Jurkat, Clone E6-1 (cell line): ENCODE results near the gene XRCC6.
"Not testable (repeated sequence)": the region's sequence is repeated elsewhere in the genome, so short reads cannot be mapped to it uniquely, and the experiment has no call there.

ENCODE experiments used
- DNase-seq: peaks from one replicate; pipeline ENCODE4 v3.0.0-alpha.2; 2011; ENCODE audit warnings: low read depth, low spot score
- H3K4me3 ChIP-seq: 2 replicates; pipeline ENCODE4 v1.5.1; 2011; ENCODE audit warnings: mild to moderate bottlenecking, low read length, control low read depth, moderate library complexity

Gene XRCC6

GRCh38 chr22:41596776-41597634, 24.1 kb upstream of the XRCC6 start:
- no peak overlapping the region for H3K4me3 ChIP-seq
- DNase-seq = no peak

GRCh38 chr22:41597635-41597953, 23.5 kb upstream of the XRCC6 start:
- no peak overlapping the region for H3K4me3 ChIP-seq
- no peak for DNase-seq

GRCh38 chr22:41598081-41598480, 23.0 kb upstream of the XRCC6 start:
- DNase-seq = no peak
- no peak overlapping the region for H3K4me3 ChIP-seq

- no peak for DNase-seq
- H3K4me3 ChIP-seq = no peak overlapping the region
Observed at GRCh38 chr22:41598891-41599635, 22.0 kb upstream of the XRCC6 start.

GRCh38 chr22:41600976-41601375, 20.1 kb upstream of the XRCC6 start:
- no peak overlapping the region for H3K4me3 ChIP-seq
- no peak for DNase-seq

- peak; percentile 91 for DNase-seq
- H3K4me3 ChIP-seq = no peak overlapping the region
Observed at GRCh38 chr22:41603873-41604332, 17.2 kb upstream of the XRCC6 start.

- no peak overlapping the region for H3K4me3 ChIP-seq
- no peak for DNase-seq
Observed at GRCh38 chr22:41608386-41608785, 12.7 kb upstream of the XRCC6 start.

- H3K4me3 ChIP-seq = no peak overlapping the region
- no peak for DNase-seq
Observed at GRCh38 chr22:41612603-41613306, 8.3 kb upstream of the XRCC6 start.

- no peak overlapping the region for H3K4me3 ChIP-seq
- DNase-seq = no peak
Observed at GRCh38 chr22:41613456-41613855, 7.6 kb upstream of the XRCC6 start.

GRCh38 chr22:41619979-41620588, 1.0 kb upstream of the XRCC6 start:
- H3K4me3 ChIP-seq = peak overlapping the region; percentile 96
- peak; percentile 11 for DNase-seq

- no peak for DNase-seq
Observed at GRCh38 chr22:41620589-41621098, 451 bp upstream of the XRCC6 start, which contains the start of gene DESI1. Gene DESI1, minus strand, starts transcription at chr22:41621043. Its CDS starts 204 bp downstream, at chr22:41620839.

GRCh38 chr22:41621911-41622179, 750 bp downstream of the XRCC6 start:
- DNase-seq = no peak
- peak overlapping the region; percentile 96 for H3K4me3 ChIP-seq

More at GRCh38 chr22:41620589-41621098, 451 bp upstream of the XRCC6 start, which contains the start of gene DESI1:
- H3K4me3 ChIP-seq = peak within 1 kb of the TSS; percentile 96

GRCh38 chr22:41625577-41625976, 4.5 kb downstream of the XRCC6 start:
- no peak for DNase-seq
- no peak overlapping the region for H3K4me3 ChIP-seq

GRCh38 chr22:41631115-41631514, 10.0 kb downstream of the XRCC6 start:
- DNase-seq, H3K4me3 ChIP-seq: not testable (repeated sequence)

- not testable (repeated sequence) for H3K4me3 ChIP-seq, DNase-seq
Observed at GRCh38 chr22:41631615-41632014, 10.5 kb downstream of the XRCC6 start.

GRCh38 chr22:41634610-41635009, 13.5 kb downstream of the XRCC6 start:
- DNase-seq = not testable (repeated sequence)

GRCh38 chr22:41636467-41636866, 15.4 kb downstream of the XRCC6 start:
- no peak for DNase-seq

More at GRCh38 chr22:41634610-41635009, 13.5 kb downstream of the XRCC6 start:
- not testable (repeated sequence) for H3K4me3 ChIP-seq

GRCh38 chr22:41637623-41638022, 16.5 kb downstream of the XRCC6 start:
- not testable (repeated sequence) for H3K4me3 ChIP-seq, DNase-seq

More at GRCh38 chr22:41636467-41636866, 15.4 kb downstream of the XRCC6 start:
- H3K4me3 ChIP-seq = no peak overlapping the region

GRCh38 chr22:41638124-41638523, 17.0 kb downstream of the XRCC6 start:
- no peak for DNase-seq
- H3K4me3 ChIP-seq = no peak overlapping the region
